ENCODE measurements around the gene ASTN2. TPM values are rescaled to one million over a fixed set of nuclear protein-coding genes. Genes with fewer than 3 reads are reported as not detected.

Gene ASTN2
- total and polyA plus RNA-seq, 2 donors = 3.1 to 10.2 TPM

DNA sequence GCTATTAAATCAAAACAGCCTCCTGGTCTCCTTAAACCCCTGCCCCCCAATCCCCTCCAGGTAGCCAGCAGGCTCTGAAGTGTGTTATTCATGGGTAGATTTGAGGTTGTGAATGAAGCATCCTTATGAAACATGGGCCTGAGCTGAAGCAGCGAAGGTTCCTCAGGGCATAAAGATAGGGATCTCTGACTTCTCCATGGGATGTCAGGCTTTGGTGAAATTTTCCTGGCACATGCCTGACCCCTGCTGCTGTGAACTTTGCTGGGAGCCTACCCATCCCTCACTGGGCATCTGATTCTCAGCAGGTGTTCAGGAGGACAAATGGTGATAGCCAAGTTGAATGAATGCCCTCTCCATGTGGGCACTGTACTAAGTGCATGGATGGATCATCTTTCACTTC is 250.3 kb downstream of the ASTN2 start:
- DNase-seq (ENCODE audit: extremely low spot score) = no peak
- WGBS = 91% methylated on average over 1 of the region's 1 CpG
- Histone ChIP-seq H3K4me3 (ENCODE audit: low read depth, low read length) (no peak overlapping the region), H3K27ac (ENCODE audit: low read depth) (no peak overlapping the region), H3K4me1 (ENCODE audit: insufficient read depth) (no peaks in the 10 kb centered on the region), H3K36me3 (ENCODE audit: insufficient read depth) (no peaks in the 10 kb centered on the region)

GRCh38 chr9:117160254-117160653 is 254.6 kb downstream of the ASTN2 start:
- no peak for DNase-seq (ENCODE audit: extremely low spot score)
- H3K36me3 ChIP-seq (ENCODE audit: insufficient read depth) = no peaks in the 10 kb centered on the region
- no peaks in the 10 kb centered on the region for H3K4me1 ChIP-seq (ENCODE audit: insufficient read depth)
- no peak overlapping the region for H3K4me3 ChIP-seq (ENCODE audit: low read depth, low read length)
- no peak overlapping the region for H3K27ac ChIP-seq (ENCODE audit: low read depth)

GRCh38 chr9:117156771-117157535 is 257.9 kb downstream of the ASTN2 start:
- Histone ChIP-seq H3K27ac (ENCODE audit: low read depth) (no peak overlapping the region), H3K4me1 (ENCODE audit: insufficient read depth) (no peaks in the 10 kb centered on the region), H3K4me3 (ENCODE audit: low read depth, low read length) (no peak overlapping the region), H3K36me3 (ENCODE audit: insufficient read depth) (no peaks in the 10 kb centered on the region)
- DNase-seq (ENCODE audit: extremely low spot score) = no peak
- WGBS = 72% methylated on average over 2 of the region's 2 CpGs

DNA sequence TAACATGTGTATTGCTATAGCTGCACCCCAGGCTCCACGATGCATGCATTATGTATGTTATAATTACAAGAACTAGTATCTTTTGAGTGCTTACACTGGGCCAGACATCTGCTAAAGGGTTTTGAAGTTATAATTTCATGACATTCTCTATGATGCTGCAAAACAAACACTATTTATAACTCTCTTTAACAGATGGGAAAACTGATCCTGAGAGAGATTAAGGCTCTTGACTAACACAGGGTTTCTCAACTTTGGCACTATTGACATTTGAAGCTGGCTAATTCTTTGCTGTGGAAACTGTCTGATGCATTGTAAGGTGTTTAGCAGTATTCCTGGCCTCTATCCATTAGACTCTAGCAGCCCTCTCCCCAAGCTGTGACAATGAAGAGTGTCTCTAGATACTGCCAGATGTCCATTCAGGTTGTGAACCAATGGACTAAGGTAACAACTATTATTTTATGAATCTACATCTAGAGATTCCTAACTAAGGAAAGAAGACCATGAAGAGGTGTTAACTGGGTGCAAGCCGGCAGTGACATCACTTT is 258.6 kb downstream of the ASTN2 start:
- H3K4me1 ChIP-seq (ENCODE audit: insufficient read depth) = no peaks in the 10 kb centered on the region
- no peak overlapping the region for H3K27ac ChIP-seq (ENCODE audit: low read depth)
- DNase-seq (ENCODE audit: extremely low spot score) = no peak
- no peak overlapping the region for H3K4me3 ChIP-seq (ENCODE audit: low read depth, low read length)
- WGBS = 67% methylated on average over 2 of the region's 2 CpGs
- H3K36me3 ChIP-seq (ENCODE audit: insufficient read depth) = no peaks in the 10 kb centered on the region

DNA sequence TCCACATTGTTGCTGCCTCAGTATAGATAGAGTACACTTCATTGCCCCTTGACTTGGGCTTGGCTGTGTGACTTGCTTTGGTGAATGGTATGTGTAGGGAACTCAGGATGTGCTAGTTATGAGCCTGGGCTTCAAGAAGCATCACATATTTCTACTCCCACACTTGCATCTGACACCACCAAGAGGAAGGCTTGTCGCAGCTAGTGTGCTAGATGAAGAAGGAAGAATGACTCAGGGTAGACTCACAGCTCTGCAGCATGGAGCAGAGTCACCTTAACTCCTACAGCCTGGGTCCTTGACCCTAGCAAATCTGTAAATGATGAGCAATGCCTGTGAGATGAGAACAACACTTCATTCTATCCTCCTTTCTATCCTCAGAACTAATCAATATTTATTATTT is 261.8 kb downstream of the ASTN2 start:
- 91% methylated on average over 1 of the region's 1 CpG for WGBS
- Histone ChIP-seq H3K36me3 (ENCODE audit: insufficient read depth) (no peaks in the 10 kb centered on the region), H3K4me3 (ENCODE audit: low read depth, low read length) (no peak overlapping the region), H3K4me1 (ENCODE audit: insufficient read depth) (no peaks in the 10 kb centered on the region), H3K27ac (ENCODE audit: low read depth) (no peak overlapping the region)
- no peak for DNase-seq (ENCODE audit: extremely low spot score)

DNA sequence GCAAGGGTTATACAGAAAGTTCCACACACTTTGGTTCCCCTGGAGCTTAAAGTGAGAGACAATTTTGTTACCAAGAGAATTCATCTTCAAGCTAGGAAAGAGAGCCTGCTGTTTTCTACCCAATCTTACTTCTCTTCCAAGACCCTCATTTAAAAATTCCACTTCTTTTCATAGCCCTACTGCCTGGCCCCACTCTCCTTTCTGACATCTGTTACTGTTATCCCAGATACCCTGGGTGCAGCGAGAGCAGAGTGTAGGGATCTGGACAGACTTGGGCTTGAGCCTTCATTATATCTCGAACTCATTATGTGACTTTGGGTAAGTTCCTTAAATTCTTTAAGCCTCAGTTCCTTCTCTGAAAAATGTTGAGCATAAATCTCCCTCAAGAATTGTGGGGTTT is 263.1 kb downstream of the ASTN2 start:
- Histone ChIP-seq H3K4me3 (ENCODE audit: low read depth, low read length) (no peak overlapping the region), H3K4me1 (ENCODE audit: insufficient read depth) (no peaks in the 10 kb centered on the region), H3K36me3 (ENCODE audit: insufficient read depth) (no peaks in the 10 kb centered on the region), H3K27ac (ENCODE audit: low read depth) (no peak overlapping the region)
- no peak for DNase-seq (ENCODE audit: extremely low spot score)
- WGBS = 57% methylated on average over 2 of the region's 2 CpGs

- Histone ChIP-seq H3K27ac (ENCODE audit: low read depth) (no peak overlapping the region), H3K36me3 (ENCODE audit: insufficient read depth) (no peaks in the 10 kb centered on the region), H3K4me1 (ENCODE audit: insufficient read depth) (no peaks in the 10 kb centered on the region), H3K4me3 (ENCODE audit: low read depth, low read length) (no peak overlapping the region)
- WGBS = 79% methylated on average over 4 of the region's 4 CpGs
- DNase-seq (ENCODE audit: extremely low spot score) = no peak
Measured at GRCh38 chr9:117149996-117150395, 264.9 kb downstream of the ASTN2 start.

- 72% methylated on average over 7 of the region's 7 CpGs for WGBS
Measured at GRCh38 chr9:117145811-117146490, 268.9 kb downstream of the ASTN2 start.

DNA sequence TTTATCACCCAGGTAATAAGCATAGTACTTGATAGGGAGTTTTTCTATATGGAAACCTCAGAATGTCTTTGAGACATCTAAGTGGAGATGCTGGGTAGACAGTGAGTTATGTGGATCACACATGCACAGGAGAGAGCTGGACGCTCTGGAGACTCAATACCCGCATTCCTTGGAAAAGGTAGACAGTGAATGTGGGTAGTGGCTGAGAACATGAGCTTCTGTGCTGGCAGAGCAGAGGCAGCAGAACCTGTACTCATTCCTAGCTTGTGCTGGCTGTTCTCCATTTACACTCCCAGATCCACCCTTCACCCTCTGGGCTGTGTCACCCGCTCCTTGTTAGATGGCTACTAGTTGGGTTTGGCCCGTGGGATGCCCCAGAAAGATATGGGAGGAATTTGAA is 269.8 kb downstream of the ASTN2 start:
- 80% methylated on average over 4 of the region's 4 CpGs for WGBS
- Histone ChIP-seq H3K4me3 (ENCODE audit: low read depth, low read length) (no peak overlapping the region), H3K27ac (ENCODE audit: low read depth) (no peak overlapping the region), H3K36me3 (ENCODE audit: insufficient read depth) (no peaks in the 10 kb centered on the region), H3K4me1 (ENCODE audit: insufficient read depth) (no peaks in the 10 kb centered on the region)
- no peak for DNase-seq (ENCODE audit: extremely low spot score)

More at GRCh38 chr9:117145811-117146490, 268.9 kb downstream of the ASTN2 start:
- Histone ChIP-seq H3K4me1 (ENCODE audit: insufficient read depth) (no peaks in the 10 kb centered on the region), H3K36me3 (ENCODE audit: insufficient read depth) (no peaks in the 10 kb centered on the region), H3K4me3 (ENCODE audit: low read depth, low read length) (no peak overlapping the region), H3K27ac (ENCODE audit: low read depth) (no peak overlapping the region)
- DNase-seq (ENCODE audit: extremely low spot score) = no peak

DNA sequence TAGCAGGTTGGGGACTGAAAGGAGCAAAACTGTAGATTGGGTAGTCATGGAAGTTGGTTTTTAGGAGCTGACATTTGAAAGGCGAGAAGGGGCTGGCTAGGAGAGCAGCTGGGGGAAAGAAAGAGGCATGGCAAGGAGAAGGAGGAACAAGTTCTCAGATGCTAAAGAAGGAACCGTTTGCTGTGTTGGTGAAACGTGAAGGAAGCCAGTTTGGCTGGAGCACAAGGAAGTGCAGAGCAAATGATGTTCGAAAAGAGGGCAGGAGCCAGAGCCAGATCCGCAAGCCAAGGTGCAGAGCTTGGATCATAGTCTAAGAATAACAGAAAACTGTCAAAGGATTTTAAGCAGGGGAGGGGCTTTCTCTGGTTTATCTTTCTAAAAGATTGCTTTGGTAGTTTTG is 276.6 kb downstream of the ASTN2 start:
- Histone ChIP-seq H3K36me3 (ENCODE audit: insufficient read depth) (no peaks in the 10 kb centered on the region), H3K4me3 (ENCODE audit: low read depth, low read length) (no peak overlapping the region), H3K27ac (ENCODE audit: low read depth) (no peak overlapping the region), H3K4me1 (ENCODE audit: insufficient read depth) (no peaks in the 10 kb centered on the region)
- no peak for DNase-seq (ENCODE audit: extremely low spot score)
- 47% methylated on average over 5 of the region's 5 CpGs for WGBS

DNA sequence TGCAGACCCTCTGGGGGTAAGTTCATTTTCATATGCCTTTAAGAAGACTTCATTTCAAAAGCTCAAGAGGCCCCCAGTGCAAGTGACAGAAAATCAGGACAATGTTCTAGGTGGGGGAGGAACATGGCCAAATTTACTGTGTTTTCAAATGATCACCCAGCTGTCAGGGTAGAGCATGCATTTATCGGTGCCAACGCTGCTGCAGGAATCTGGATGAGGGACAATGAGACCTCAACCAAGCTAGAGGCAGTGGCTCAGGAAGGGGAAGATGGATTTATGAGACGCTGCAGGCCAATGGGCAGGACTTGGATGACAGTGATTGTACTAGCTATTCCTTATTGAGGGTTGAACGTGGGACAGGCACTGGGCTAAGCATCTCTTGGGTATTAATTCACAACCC is 278.4 kb downstream of the ASTN2 start:
- Histone ChIP-seq H3K4me1 (ENCODE audit: insufficient read depth) (no peaks in the 10 kb centered on the region), H3K27ac (ENCODE audit: low read depth) (no peak overlapping the region), H3K4me3 (ENCODE audit: low read depth, low read length) (no peak overlapping the region), H3K36me3 (ENCODE audit: insufficient read depth) (no peaks in the 10 kb centered on the region)
- no peak for DNase-seq (ENCODE audit: extremely low spot score)
- 68% methylated on average over 4 of the region's 4 CpGs for WGBS

DNA sequence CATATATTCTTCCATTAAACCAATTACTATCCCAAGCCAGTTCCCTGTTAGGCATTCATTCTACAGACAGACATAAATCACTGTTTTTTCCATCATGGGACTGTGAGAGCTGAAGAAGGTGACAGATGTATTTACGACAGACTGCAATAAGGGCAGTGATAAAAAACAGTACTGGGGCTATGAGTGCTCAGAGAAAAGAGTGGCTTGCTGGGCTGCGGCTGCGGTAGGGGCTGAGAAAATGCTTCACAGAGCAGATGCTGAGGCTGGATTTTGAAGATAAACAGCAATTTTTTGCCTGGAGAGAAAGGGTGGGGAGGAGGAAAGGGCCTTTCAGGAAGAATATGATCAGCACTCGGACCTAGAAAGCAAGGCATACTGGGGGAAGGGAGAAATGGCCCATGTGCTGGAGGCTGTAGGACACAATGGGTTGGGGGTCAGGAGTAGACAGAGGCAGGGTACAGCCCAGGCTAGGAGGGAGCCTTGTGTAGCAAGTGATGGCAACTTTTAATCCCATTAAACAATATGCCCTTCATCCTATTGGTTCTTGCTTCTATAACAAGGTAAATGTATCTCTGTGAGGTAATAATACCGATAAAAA is 279.3 kb downstream of the ASTN2 start:
- Histone ChIP-seq H3K36me3 (ENCODE audit: insufficient read depth) (no peaks in the 10 kb centered on the region), H3K4me3 (ENCODE audit: low read depth, low read length) (no peak overlapping the region), H3K4me1 (ENCODE audit: insufficient read depth) (no peaks in the 10 kb centered on the region), H3K27ac (ENCODE audit: low read depth) (no peak overlapping the region)
- DNase-seq (ENCODE audit: extremely low spot score) = no peak
- WGBS = 38% methylated on average over 5 of the region's 5 CpGs

DNA sequence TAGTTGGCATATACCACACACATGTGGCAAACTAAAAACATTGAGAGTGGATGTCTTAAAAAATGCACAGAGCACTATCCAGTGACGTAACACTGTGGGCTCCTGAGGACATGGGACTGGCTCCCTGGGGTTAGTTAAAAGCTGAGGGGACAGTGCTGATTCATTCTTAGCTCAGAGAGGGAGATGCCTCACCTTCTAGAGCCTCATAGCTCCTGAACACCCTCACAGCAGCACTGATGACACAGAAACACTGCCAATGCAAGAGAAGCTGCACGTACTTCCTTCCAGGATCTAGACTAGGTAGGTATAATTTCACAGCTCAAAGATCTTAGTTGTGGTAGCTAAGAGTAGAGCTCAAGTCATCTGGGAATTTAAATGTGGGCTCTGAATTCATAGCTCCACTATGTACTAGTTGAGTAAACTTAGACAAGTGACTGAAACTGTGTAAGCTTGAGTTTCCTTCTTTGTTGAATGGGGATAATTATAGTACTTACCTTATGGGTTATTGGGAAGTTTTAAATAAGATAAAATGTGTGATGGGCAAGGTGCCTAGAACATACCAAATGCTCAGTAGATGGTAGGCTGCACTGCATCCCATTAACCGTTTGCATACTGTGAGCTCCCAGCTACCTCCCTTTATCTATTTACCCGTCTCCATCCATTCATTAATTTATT is 279.9 kb downstream of the ASTN2 start:
- Histone ChIP-seq H3K4me3 (ENCODE audit: low read depth, low read length) (no peak overlapping the region), H3K4me1 (ENCODE audit: insufficient read depth) (no peaks in the 10 kb centered on the region), H3K36me3 (ENCODE audit: insufficient read depth) (no peaks in the 10 kb centered on the region), H3K27ac (ENCODE audit: low read depth) (no peak overlapping the region)
- 66% methylated on average over 4 of the region's 4 CpGs for WGBS
- DNase-seq (ENCODE audit: extremely low spot score) = no peak

All from urinary bladder (tissue), 4 donors.